Psoas muscle (tissue), 8 donors: Measurements from ENCODE around the gene LRRC32. TPM values are rescaled to one million over a fixed set of nuclear protein-coding genes. Genes with fewer than 3 reads are reported as not detected.
A peak's percentile ranks its signal among the peaks of the same experiment; 100 is the strongest.

Source experiments
- ATAC-seq, 4 donors: fragments of 200-7000 bp; cut with Tn5 transposase; one replicate each; pipeline ENCODE4 v1.9.1; 2020; ENCODE audit warnings: moderate library complexity in 3 of 4, mild to moderate bottlenecking in 2 of 4
- DNase-seq, 2 donors: peaks; one replicate each; pipeline ENCODE4 v3.0.0-alpha.2; 2020
- H3K27ac ChIP-seq: fragments of 200-600 bp; one replicate; pipeline ENCODE4 v1.8.0; 2022
- H3K27me3 ChIP-seq, 3 donors: fragments of 200-600 bp in 1 of 3; one replicate each; pipeline versions ENCODE4 v1.6.1 to v1.8.0; 2013 to 2022; ENCODE audit warnings: low read length in 2 of 3, mild to moderate bottlenecking in 2 of 3, moderate library complexity in 1 of 3; ENCODE audit not compliant: insufficient read depth in 3 of 3
- H3K36me3 ChIP-seq, 2 donors: fragments of 200-600 bp in 1 of 2; one replicate each; pipeline versions ENCODE4 v1.6.1 to v1.8.0; 2013 to 2022; ENCODE audit warnings: low read depth in 1 of 2, mild to moderate bottlenecking in 1 of 2, moderate library complexity in 1 of 2; ENCODE audit not compliant: insufficient read depth in 1 of 2
- H3K4me1 ChIP-seq: fragments of 200-600 bp; one replicate; pipeline ENCODE4 v1.8.0; 2022
- H3K4me3 ChIP-seq: fragments of 200-600 bp; one replicate; pipeline ENCODE4 v1.8.0; 2022; ENCODE audit warnings: mild to moderate bottlenecking
- H3K9me3 ChIP-seq: fragments of 200-600 bp; one replicate; pipeline ENCODE4 v1.8.0; 2022
- CTCF ChIP-seq: fragments of 200-600 bp; IDR thresholded peaks from one replicate; pipeline ENCODE4 v1.8.0; 2022; ENCODE audit warnings: antibody characterized with exemption
- WGBS, 3 donors: extraction: QIAGEN DNeasy Blood & Tissue Kit; methylation state at CpG; one replicate each; pipeline versions ENCODE4 v1.1.6 to v1.1.7; 2013; 5-methylcytosine and 5-hydroxymethylcytosine counted together
- intact Hi-C, 2 donors: fragments of 100-400 bp; cut with DNase I; formaldehyde crosslinking; loops; one replicate each; pipeline versions ENCODE4 v1.11.0 to v1.14.2; 2022
- polyA plus RNA-seq, 3 donors: library from polyadenylated mRNA; stranded (reverse); fragments of 200-250 nt; gene quantifications; one replicate each; pipeline ENCODE4 v1.2.3, GENCODE V29; 2013
- total RNA-seq, 4 donors: library from RNA; stranded (reverse); fragmentation: NEBNext Ultra II Directional in 2 of 4; extraction: Animal tissue kit (Norgen Biotek cat#: 25700) in 2 of 4; gene quantifications; one replicate each; pipeline versions ENCODE4 v1.2.1 to v1.2.4, GENCODE V29; 2021 to 2023
- donor health status: healthy with polysubstance abuse.
- donor health status: DM: no; HTN: no; CAD: no; lungs with moderate emphysema.
- donor health status: Bipolar disorder and iron deficiency.
- donor health status: healthy.
- donor health status: DM: yes; HTN: yes; CAD: no.
- donor health status: DM: no; HTN: no; CAD: no.
- donor health status: DM: no; HTN: no; CAD: no.
- donor health status: DM: yes; HTN: yes; CAD: no.

Gene LRRC32
- total and polyA plus RNA-seq, 7 donors = 14.7 to 32.9 (median 16.7) TPM

- no peak for ATAC-seq
- Histone ChIP-seq H3K27me3 (no peaks in the 10 kb centered on the region), H3K27ac (no peak overlapping the region), H3K4me1 (peaks cover 8% of the 10 kb centered on the region), H3K9me3 (no peaks in the 10 kb centered on the region), H3K36me3 (no peaks in the 10 kb centered on the region), H3K4me3 (no peak overlapping the region)
- 83 to 90% (median 85%) methylated on average over 4 of the region's 4 CpGs for WGBS, 3 donors
- no peak for DNase-seq
- intact Hi-C loops = no loop called here
- no peak for TF ChIP-seq CTCF
Measured at GRCh38 chr11:76717369-76717768, 46.8 kb upstream of the LRRC32 start.

GRCh38 chr11:76716268-76716667, 45.7 kb upstream of the LRRC32 start:
- H3K36me3 ChIP-seq = no peaks in the 10 kb centered on the region
- 83 to 89% (median 85%) methylated on average over 9 of the region's 9 CpGs for WGBS, 3 donors
- no peaks in the 10 kb centered on the region for H3K4me1 ChIP-seq
- no peak for TF ChIP-seq CTCF
- no peak overlapping the region for H3K27ac ChIP-seq
- H3K9me3 ChIP-seq = no peaks in the 10 kb centered on the region
- H3K4me3 ChIP-seq = no peak overlapping the region
- no peak for ATAC-seq
- peak in 1 of 2 donors; percentile 19 for DNase-seq
- H3K27me3 ChIP-seq = no peaks in the 10 kb centered on the region
- intact Hi-C loops = no loop called here

- TF ChIP-seq CTCF = no peak
- Histone ChIP-seq H3K27me3 (no peaks in the 10 kb centered on the region), H3K4me1 (no peaks in the 10 kb centered on the region), H3K27ac (no peak overlapping the region), H3K36me3 (no peaks in the 10 kb centered on the region), H3K9me3 (no peaks in the 10 kb centered on the region), H3K4me3 (no peak overlapping the region)
- ATAC-seq = no peak
- intact Hi-C loops = no loop called here
- DNase-seq = no peak
- 73 to 80% (median 78%) methylated on average over 3 of the region's 3 CpGs for WGBS, 3 donors
Measured at GRCh38 chr11:76714493-76714892, 43.9 kb upstream of the LRRC32 start.

- intact Hi-C loops = no loop called here
- no peak for TF ChIP-seq CTCF
- H3K9me3 ChIP-seq = no peaks in the 10 kb centered on the region
- H3K4me3 ChIP-seq = no peak overlapping the region
- no peak for DNase-seq
- no peaks in the 10 kb centered on the region for H3K27me3 ChIP-seq
- H3K27ac ChIP-seq = no peak overlapping the region
- H3K4me1 ChIP-seq = no peaks in the 10 kb centered on the region
- 77 to 100% (median 86%) methylated on average over 2 of the region's 2 CpGs for WGBS, 3 donors
- ATAC-seq = no peak
- H3K36me3 ChIP-seq = no peaks in the 10 kb centered on the region
Measured at GRCh38 chr11:76713499-76713898, 43.0 kb upstream of the LRRC32 start.

- 84 to 87% (median 84%) methylated on average over 6 of the region's 6 CpGs for whole genome bisulfite sequencing, 3 donors
- ATAC-seq (no peak), DNase-seq (peak in 1 of 2 donors; percentile 17)
- no peak overlapping the region for H3K27ac ChIP-seq
- no peaks in the 10 kb centered on the region for H3K36me3 ChIP-seq
- H3K27me3 ChIP-seq = no peaks in the 10 kb centered on the region
- H3K4me1 ChIP-seq = no peaks in the 10 kb centered on the region
- TF ChIP-seq CTCF = no peak
- H3K4me3 ChIP-seq = no peak overlapping the region
- no peaks in the 10 kb centered on the region for H3K9me3 ChIP-seq
- intact Hi-C loops = no loop called here
Measured at GRCh38 chr11:76712125-76712524, 41.6 kb upstream of the LRRC32 start.
